ENCODE results near the gene SBF2.

SBF2 gene

GRCh38 chr11:9774109-9774508, 519.9 kb downstream of the SBF2 start:
- Histone ChIP-seq H3K4me1 (ENCODE audit: low read length) (no peaks in the 10 kb centered on the region), H3K27me3 (replicated peaks; ENCODE audit: insufficient read depth, low read length) (no peaks in the 10 kb centered on the region), H3K4me2 (ENCODE audit: low read depth, low read length) (no peak overlapping the region), H3K9me3 (replicated peaks; ENCODE audit: insufficient read depth, low read length) (no peaks in the 10 kb centered on the region), H3K9me2 (replicated peaks; ENCODE audit: insufficient read depth, low read length) (no peaks in the 10 kb centered on the region), H3K79me2 (ENCODE audit: low read length) (no peaks in the 10 kb centered on the region), H3K9ac (ENCODE audit: low read length) (no peak overlapping the region), H3K36me3 (replicated peaks; ENCODE audit: insufficient read depth, low read length) (no peaks in the 10 kb centered on the region), H2AFZ (ENCODE audit: low read length) (no peak overlapping the region), H3K27ac (ENCODE audit: low read length) (no peak overlapping the region), H3F3A (ENCODE audit: insufficient read depth, low read length) (no peaks in the 10 kb centered on the region), H4K20me1 (ENCODE audit: insufficient read depth, low read length) (no peaks in the 10 kb centered on the region), H3K4me3 (ENCODE audit: low read length) (no peak overlapping the region)
- no peak for DNase-seq
- TF ChIP-seq EZH2 (optimal IDR thresholded peaks at IDR 0.05; ENCODE audit: low read depth, low read length) = no peak
- TF ChIP-seq CTCF (IDR thresholded peaks at IDR 0.05; ENCODE audit: low read length) = no peak
- TF ChIP-seq EZH2phosphoT487 (IDR thresholded peaks at IDR 0.05; ENCODE audit: low read length) = no peak

DNA sequence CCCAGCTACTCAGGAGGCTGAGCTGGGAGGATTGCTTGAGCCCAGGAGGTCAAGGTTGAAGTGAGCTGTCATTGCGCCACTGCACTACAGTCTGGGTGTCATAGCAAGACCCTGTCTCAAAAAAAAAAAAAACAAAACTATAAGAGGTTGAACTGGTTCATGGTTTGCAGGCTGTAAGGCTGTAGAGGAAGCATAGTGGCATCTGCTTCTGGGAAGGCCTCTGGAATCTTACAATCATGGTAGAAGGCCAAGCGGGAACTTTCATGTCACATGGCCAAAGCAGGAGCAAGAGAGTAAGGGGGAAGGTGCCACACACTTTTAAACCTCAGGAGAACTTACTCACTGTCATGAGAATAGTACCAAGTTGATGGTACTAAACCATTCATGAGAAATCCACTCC, 520.5 kb downstream of the SBF2 start:
- Histone ChIP-seq H4K20me1 (ENCODE audit: insufficient read depth, low read length) (no peaks in the 10 kb centered on the region), H3K9me2 (replicated peaks; ENCODE audit: insufficient read depth, low read length) (no peaks in the 10 kb centered on the region), H3K27me3 (replicated peaks; ENCODE audit: insufficient read depth, low read length) (no peaks in the 10 kb centered on the region), H3K4me2 (ENCODE audit: low read depth, low read length) (no peak overlapping the region), H3K4me1 (ENCODE audit: low read length) (no peaks in the 10 kb centered on the region), H3K9me3 (replicated peaks; ENCODE audit: insufficient read depth, low read length) (no peaks in the 10 kb centered on the region), H3K27ac (ENCODE audit: low read length) (no peak overlapping the region), H3K4me3 (ENCODE audit: low read length) (no peak overlapping the region), H3K36me3 (replicated peaks; ENCODE audit: insufficient read depth, low read length) (no peaks in the 10 kb centered on the region), H3K9ac (ENCODE audit: low read length) (no peak overlapping the region), H3K79me2 (ENCODE audit: low read length) (no peaks in the 10 kb centered on the region), H2AFZ (ENCODE audit: low read length) (no peak overlapping the region), H3F3A (ENCODE audit: insufficient read depth, low read length) (no peaks in the 10 kb centered on the region)
- no peak for DNase-seq
- TF ChIP-seq EZH2phosphoT487 (IDR thresholded peaks at IDR 0.05; ENCODE audit: low read length) (no peak), CTCF (IDR thresholded peaks at IDR 0.05; ENCODE audit: low read length) (no peak), EZH2 (optimal IDR thresholded peaks at IDR 0.05; ENCODE audit: low read depth, low read length) (no peak)

DNA sequence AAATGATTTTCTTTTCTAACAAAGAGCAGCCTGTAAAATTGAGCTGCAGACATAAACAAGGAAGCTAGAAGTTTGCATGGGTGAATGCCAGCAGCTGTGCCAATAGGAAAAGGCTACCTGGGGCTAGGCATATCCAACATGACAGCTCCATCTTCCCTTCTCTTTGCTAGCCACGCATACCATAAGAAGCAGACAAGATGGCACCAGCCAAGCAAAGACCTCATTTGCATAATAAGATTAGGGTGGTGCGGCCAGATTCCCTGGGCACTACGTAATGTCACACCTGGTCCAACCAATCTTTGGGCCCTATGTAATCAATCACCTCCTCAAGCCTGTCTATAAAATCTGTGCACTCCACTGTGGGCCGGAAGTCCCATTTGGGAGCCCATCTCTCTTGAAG, 521.8 kb downstream of the SBF2 start:
- H3K36me3 ChIP-seq (replicated peaks; ENCODE audit: insufficient read depth, low read length) = no peaks in the 10 kb centered on the region
- H3K79me2 ChIP-seq (ENCODE audit: low read length) = no peaks in the 10 kb centered on the region
- no peaks in the 10 kb centered on the region for H4K20me1 ChIP-seq (ENCODE audit: insufficient read depth, low read length)
- H3K27me3 ChIP-seq (replicated peaks; ENCODE audit: insufficient read depth, low read length) = no peaks in the 10 kb centered on the region
- no peak for DNase-seq
- H2AFZ ChIP-seq (ENCODE audit: low read length) = no peak overlapping the region
- H3K4me1 ChIP-seq (ENCODE audit: low read length) = no peaks in the 10 kb centered on the region
- H3K4me3 ChIP-seq (ENCODE audit: low read length) = no peak overlapping the region
- no peak for TF ChIP-seq EZH2phosphoT487 (IDR thresholded peaks at IDR 0.05; ENCODE audit: low read length)
- TF ChIP-seq EZH2 (optimal IDR thresholded peaks at IDR 0.05; ENCODE audit: low read depth, low read length) = no peak
- TF ChIP-seq CTCF (IDR thresholded peaks at IDR 0.05; ENCODE audit: low read length) = no peak
- no peaks in the 10 kb centered on the region for H3K9me2 ChIP-seq (replicated peaks; ENCODE audit: insufficient read depth, low read length)
- H3K4me2 ChIP-seq (ENCODE audit: low read depth, low read length) = no peak overlapping the region
- H3K27ac ChIP-seq (ENCODE audit: low read length) = no peak overlapping the region
- H3K9ac ChIP-seq (ENCODE audit: low read length) = no peak overlapping the region
- H3K9me3 ChIP-seq (replicated peaks; ENCODE audit: insufficient read depth, low read length) = no peaks in the 10 kb centered on the region
- H3F3A ChIP-seq (ENCODE audit: insufficient read depth, low read length) = no peaks in the 10 kb centered on the region
